EH (cell line): ENCODE measurements around the gene ADGRG1.
"Not testable (repeated sequence)": the region's sequence is repeated elsewhere in the genome, so short reads cannot be mapped to it uniquely, and the experiment has no call there.

Source experiments
- DNase-seq: peaks from one replicate; pipeline ENCODE4 v3.0.0-alpha.2; 2015; ENCODE audit warnings: low read depth

The ADGRG1 gene

DNA sequence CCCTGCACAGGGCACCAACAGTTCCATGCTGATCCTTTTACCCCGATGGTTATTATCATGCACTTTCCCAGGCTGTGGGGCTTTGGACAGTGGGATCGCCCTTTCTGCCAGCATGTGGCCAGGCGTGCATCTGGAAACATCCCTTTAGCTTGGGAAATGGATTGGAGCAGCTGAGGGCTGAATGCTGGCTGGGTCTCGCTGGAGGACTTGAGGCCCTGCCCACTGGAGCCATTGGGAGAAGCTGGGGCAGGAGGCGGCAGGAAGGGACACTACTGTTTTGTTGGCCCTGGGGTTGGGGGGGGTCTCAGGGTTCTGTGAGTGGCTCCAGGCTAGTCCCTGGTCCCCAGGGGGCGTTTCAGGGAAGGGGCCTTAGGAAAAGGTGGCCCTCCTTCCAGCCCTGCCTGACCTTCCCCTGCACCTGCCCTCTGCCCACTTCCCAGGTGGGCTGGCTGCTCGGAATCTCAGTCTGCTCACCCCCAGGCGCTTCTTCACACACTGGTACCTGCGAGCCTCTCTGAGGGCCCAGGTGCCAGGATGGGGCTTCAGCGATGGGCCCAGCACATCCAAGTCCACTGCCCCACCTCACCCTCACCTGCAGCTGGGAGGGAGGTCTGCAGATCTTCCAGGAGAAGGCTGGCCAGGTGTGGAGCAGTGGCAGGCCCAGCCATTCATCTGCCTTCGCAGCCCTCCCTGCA is 38.1 kb downstream of the ADGRG1 start:
- no peak for DNase-seq

DNA sequence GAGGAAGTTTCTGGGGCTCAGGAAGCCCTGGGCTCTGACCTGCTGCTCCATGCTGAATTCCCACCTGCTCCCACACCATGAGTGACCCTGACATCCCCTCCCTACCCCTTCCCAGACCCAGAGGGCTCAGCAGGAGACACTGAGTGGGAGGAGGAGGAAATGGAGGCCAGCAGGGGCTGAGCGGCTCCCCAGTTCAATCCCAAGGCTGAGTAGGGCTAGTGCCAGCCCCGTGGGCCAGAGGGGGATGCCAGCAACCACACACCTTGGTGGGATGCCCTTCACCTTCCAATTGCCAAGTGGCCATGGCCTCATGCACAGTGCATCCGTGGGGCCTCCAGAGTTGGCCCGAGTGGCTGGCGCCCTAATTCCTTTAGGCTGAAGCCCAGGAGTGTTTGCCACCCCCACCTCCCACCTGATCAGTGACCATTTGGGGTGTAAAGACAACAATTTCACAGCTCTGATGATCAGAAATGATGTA is 38.7 kb downstream of the ADGRG1 start:
- DNase-seq = no peak

DNA sequence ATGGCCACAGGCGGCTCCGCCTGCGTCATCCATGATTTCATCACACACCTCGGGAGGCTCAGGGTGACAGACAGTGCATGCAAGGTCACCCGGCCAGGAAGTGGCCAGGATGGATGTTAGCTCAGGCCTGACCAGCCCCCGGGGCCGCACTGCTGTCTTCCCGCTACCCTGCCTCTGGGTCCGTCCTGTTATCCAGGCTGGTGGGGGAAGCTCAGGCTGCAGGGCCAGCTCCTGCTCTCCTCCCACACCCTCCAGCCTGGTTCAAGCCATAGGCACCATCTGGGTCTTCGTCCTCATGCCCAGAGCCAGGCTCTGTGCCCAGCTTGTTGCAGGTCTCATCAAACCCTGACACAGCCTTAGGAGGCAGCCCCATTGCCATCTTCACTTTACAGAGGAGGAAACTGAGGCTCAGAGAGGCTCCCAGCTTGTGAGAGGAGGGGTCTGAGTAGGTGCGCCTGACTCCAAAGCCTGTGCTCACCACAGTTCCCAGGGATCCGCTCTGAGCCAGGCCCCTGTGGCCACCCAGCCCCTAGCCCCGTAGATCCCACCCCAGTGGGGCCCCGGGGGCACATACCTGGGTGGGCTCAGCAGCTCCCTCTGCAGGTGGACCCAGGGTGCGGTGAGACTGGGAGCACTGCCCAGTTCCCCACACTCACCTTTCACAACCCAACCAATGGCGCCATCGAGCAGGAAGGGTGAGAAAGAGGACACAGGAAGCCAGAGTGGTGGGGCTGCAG is 39.3 kb downstream of the ADGRG1 start:
- peak; percentile 27 for DNase-seq

DNA sequence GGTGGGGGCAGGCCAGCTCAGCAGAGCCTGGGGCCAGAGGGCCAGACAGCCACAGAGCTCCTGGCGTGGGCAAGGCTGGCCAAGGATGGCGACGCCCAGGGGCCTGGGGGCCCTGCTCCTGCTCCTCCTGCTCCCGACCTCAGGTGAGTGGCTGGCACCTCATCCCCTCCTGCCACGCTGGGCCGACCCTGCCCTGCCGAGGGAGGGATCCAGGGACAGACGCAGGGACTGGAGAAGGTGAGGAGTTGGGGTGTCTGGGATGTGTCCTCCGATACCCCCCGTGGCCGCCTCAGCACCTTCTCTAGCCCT is 39.8 kb downstream of the ADGRG1 start, which contains the start of gene ADGRG3:
TSS of gene ADGRG3 (plus strand) at position 44 of the 309 bp plus-strand sequence. CDS start at position 86, 42 bp downstream.
- no peak for DNase-seq

DNA sequence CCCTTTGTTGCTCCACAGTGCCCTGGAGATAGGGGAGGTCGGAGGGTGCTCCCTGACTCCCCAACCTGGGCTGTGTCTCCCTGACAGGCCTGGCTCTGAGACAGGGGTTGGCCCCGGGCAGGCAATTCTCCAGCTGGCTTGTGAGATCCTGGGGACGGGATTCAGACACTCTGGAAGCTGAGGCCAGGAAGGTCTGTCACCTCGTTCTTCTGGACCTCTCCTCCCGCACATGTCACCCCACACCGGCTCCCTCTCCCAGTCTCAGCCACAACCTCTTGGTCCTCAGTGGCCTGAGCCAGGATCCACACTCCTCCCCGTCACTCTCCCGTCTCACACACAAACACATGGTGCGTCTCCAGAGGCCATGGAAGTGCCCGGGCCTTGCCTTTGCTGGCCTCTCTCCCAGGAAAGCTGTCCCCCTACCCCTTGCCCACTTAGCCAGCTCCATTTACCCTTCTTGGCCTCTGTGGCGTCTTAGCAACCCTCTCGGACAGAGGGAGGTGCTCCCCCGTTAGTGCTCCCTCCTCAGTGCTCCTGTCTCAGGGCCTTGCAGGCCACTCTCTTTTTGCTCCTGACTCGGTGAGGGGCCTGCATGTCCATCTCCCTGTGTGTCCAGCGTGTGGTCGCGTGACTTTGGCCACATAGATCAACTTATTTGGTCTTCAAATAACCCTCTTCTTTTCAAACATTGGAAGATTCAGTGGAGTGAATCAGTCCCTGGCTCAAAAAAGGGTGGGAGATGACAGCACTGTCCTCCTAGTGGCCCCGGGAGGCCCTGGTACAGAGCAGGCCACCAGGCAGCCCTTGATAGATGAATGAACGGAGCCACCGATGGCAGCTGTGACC is 40.4 kb downstream of the ADGRG1 start:
- DNase-seq = no peak

DNA sequence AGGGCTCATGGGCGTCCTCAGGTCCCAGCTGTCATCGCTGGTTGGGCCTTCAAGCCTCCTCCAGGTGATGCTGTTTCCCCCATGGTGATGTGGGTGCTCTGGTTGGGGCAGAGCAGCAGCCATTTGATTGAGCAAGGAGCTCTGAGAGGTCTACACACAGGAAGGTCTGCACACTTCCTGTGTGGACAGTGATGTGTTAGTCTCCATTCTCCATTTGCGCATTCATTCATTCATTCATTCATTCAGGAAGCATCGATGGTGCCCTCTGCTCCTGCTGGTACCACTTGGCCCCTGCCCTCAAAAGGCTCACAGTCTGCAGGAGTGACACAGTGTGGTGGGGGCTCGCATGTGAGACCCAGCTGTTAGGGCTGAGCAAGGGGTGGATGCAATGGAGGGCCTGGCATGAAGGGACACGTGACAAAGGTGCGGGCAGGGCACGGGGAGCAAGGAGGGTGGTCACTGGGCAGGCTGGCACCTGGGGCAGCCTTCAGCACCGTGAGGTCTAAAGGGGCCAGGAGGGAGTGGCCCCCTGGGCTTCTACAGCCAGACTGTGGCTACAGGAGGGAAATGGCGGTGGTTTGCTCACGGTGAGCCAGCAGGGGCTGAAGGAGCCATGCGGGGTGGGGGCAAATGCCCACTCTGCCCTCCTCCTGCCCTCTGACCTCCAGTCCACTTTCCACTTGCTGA is 41.2 kb downstream of the ADGRG1 start:
- no peak for DNase-seq

DNA sequence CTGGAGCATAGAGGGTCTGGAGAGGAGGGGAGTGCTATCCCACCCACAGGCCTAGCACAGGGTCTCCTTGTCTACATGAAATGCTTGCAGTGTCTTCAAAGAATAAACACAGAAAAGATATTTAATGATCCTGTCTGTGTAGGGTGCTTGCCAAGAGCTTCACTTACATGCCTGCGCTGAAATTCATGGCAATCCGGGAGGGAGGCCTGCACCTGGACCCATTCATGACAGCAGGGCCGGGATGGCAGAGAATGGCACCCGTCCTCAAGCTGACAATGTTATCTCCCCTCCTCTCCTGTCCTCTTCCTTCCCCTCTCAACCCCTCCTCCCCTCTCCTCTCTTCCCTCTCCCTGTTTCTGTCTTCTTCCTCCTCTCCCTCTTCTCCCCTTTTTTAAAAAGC is 41.8 kb downstream of the ADGRG1 start:
- DNase-seq = no peak

DNA sequence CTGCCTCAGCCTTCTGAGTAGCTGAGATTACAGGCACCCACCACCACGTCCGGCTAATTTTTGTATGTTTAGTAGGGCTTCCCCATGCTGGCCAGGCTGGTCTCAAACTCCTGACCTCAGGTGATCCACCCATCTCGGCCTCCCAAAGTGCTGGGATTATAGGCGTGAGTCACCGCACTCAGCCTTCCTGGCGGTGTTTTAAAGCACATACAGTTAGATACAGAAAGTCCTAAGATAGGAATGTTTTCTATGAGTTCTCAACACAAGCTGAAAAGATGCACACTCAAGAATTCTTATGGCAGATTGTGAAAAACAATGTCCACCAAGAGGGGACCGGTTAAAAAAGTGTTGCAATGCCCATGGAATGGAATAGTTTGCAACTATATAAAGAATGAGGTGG is 43.0 kb downstream of the ADGRG1 start:
- DNase-seq = not testable (repeated sequence)

DNA sequence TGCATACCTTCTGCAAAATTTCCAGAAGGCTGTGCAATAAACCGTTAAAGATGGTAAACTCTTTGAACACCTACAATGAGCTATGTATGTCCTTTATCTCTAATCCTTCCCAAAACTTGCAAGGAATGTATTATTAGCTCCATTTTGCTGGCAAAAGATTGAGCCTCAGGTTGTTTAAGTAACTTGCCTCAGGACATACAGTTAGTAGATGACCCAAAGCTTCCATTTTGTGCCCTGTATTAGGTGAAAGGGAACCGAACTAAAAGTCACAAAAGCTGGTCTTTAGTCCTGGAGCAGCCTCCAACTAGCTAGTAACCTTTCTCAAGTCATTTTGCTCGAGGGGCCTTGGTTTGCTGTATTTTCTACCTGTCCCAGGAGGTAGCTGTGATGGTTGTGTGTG is 44.0 kb downstream of the ADGRG1 start:
- DNase-seq = no peak

DNA sequence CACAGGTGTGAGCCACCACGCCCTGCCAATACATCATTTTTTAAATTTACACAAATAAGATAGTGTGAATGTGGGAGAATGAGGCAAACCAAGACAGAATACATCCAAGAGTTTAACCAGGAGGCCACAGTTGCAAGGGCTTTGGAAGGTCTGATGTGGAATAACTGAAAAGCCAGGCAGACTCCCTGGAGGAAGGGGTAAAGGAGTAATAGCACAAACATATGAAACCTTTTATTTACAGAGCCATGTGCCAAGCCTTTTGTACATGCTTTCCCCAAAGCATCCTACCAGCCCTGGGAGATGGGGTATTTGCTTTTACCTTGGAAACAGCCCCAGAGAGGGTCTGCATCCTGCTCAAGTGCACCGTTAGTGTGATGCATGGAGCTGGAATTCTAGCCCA is 44.4 kb downstream of the ADGRG1 start:
- DNase-seq = no peak

DNA sequence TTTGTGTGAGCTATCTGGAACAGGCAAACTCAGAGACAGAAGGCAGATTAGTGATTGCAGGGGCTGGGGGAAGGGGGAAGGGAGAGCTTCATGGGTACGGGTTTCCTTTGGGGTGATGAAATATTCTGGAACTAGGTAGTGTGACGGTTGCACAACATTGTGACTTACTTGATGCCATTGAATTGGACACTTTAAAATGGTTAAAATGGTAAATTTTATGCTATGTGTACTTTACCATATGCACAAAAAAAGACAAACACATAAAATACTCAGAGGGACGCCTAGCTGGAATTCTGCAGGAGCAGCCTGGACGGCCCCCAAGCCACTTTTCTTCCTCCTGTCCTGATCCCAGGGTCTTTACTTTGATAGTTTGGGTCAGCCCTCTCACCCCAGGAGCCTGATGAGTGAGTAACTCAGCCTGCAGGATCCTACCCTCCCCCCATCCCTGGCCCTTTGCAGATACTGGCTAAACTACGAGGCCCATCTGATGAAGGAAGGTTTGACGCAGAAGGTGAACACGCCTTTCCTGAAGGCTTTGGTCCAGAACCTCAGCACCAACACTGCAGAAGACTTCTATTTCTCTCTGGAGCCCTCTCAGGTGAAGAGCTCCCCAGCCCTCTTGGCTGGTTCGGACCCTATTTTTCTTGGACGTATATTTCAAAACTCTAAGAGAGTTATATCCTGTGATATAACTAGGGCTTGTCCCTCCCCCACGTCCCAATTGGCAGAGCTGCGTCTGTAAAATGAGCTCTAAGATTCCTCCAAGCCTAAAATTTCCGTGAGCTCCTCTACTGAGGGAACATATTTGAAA is 47.5 kb downstream of the ADGRG1 start:
- DNase-seq = no peak

DNA sequence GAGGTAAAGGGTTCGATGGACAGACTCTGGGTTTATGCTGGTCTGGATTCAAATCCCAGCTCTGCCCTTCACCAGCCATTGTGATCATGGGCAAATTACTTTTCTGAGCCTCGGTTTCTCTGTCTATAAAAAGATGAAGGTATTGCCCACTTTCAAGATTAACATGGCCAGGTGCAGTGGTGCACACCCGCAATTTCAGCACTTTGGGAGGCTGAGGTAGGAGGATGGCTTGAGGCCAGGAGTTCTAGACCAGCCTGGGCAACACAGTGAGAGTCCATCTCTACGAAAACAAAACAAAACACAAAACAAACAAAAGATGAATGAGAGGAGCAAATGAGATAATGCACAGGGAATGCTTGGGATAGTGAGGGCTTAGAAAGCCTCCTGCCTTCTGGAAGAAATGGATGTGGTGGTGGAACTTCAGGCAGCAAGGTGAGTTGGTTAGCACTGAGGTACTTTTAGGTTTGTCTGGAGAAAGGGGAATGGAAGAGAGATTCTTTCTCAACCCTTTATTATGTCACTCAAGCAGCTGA is 48.2 kb downstream of the ADGRG1 start:
- DNase-seq = no peak

DNA sequence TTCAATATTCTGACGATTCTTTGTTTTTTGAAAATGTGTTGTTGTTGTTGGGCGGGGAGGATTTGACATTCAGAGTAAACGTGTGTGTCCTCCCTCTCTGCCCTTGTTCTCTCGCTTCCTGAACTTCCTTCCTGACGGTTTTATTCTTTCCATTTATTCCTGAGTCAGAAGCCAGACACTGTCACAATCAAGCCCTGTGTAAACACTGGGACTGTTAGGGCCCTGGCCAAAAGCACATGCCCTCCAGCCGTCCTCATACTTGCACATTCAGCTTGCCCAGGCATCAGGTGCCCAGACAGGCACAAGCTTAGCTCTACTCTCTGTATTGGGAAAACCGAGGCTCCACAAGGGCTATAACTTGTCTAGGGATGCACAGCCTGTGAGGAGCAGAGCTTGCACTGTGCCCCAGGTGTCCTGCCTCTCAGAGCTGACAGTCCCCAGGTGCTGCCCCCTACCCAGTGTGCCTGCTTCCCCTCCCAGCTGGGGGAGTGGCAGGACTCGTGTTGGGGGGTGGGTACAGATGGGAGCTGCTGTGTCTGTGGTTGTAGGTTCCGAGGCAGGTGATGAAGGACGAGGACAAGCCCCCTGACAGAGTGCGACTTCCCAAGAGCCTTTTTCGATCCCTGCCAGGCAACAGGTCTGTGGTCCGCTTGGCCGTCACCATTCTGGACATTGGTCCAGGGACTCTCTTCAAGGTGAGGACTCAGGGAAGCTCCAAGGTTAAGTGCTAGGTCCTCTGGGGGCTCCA is 49.4 kb downstream of the ADGRG1 start:
- DNase-seq = peak; percentile 9

DNA sequence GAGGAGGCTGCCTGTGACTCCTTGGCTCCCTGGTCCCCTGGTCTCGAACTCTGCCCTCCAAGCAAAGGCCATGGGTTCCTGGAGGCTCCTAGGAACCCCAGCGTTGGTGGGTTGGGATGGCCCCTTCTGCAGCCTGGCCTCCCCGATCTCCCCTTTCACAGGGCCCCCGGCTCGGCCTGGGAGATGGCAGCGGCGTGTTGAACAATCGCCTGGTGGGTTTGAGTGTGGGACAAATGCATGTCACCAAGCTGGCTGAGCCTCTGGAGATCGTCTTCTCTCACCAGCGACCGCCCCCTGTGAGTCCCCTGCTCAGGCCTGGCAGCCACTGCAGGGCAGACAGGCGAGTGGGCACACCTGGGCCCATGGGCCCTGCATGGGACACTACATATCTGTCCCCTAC is 50.6 kb downstream of the ADGRG1 start:
- no peak for DNase-seq

DNA sequence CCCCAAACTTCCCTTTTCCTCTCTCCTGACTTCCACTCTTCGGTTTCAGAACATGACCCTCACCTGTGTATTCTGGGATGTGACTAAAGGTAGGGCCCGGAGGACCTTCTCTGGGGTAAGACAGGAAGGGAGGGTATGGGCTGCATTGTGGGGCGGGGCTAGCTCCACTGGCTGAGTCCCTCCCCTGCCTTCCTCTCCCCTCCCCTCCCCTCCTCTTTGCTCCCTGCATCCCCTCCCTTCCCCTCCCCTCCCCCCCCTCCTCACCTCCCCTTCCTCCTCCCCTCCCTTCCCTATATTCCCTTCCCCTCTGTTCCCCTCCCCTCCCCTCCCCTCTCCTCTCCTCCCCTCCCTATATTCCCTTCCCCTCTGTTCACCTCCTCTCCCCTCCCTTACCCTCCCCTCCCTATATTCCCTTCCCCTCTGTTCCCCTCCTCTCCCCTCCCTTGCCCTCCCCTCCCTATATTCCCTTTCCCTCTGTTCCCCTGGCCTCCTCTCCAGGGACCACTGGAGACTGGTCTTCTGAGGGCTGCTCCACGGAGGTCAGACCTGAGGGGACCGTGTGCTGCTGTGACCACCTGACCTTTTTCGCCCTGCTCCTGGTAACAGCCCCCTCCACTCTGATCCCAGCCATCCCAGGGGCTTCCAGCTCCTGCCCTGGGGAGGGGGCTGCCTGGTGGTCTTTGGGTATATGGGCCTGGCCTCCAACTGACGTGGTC is 51.5 kb downstream of the ADGRG1 start:
- DNase-seq = no peak

DNA sequence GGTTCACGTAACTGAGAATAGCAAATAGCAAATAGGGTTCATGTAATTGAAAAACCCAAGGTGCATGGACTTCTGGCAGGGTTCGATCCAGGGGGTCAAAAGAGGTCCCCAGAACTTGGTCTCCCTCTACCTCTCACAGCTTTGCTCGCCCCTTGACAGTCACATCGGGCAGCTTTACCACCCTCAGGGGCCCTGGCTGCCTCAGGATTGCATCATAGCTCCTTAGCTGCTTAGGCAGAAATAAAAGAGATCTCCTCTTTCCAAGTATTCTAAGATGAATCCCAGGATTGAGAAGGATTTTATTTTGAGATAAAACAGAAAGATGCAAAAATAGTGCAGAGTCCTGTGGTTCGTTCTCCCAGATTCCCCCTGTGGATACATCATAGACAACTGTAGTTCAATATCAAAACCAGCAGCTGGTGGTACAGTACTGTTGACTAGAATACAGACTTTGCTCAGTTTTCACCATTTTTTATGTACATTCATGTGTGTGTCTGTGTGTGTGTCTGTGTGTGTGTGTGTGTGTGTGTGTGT is 52.5 kb downstream of the ADGRG1 start:
- no peak for DNase-seq

DNA sequence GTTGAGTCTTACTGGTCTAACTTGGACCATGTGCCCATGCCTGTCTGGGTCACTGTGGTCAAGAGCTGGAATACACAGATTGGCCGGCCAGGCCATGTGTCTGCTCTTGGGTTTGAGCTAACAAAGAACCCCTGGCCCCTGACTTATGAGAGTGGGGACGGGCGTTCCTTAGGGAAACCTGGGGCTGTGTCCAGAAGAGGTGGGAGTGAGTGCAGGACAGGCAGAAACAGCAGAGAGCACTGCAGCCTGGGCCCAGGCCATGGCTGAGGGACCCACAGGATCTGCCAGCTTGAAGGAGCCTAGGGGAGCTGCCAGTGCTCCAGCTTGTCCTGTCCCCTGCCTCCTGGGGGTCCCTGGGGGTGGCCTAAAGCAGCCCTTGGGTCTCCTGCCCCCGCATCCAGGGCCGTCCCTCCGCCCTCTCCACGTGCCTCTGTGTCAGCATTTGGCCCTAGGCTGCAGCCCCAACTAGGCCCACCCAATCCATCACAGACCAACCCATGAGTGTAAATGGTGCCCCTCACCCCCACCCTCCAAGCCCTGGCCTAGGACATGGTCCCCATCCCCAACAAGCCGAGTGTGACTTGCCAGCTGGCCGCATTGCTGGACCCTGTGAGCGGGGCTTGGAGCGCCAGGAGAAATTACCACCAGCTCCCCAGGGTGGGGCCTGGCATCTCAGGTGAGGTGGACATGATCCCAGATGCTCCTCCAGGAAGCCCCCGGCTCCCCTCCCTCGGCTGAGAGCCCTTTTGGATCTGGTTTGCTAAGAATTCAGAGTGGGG is 53.7 kb downstream of the ADGRG1 start:
- DNase-seq = no peak

DNA sequence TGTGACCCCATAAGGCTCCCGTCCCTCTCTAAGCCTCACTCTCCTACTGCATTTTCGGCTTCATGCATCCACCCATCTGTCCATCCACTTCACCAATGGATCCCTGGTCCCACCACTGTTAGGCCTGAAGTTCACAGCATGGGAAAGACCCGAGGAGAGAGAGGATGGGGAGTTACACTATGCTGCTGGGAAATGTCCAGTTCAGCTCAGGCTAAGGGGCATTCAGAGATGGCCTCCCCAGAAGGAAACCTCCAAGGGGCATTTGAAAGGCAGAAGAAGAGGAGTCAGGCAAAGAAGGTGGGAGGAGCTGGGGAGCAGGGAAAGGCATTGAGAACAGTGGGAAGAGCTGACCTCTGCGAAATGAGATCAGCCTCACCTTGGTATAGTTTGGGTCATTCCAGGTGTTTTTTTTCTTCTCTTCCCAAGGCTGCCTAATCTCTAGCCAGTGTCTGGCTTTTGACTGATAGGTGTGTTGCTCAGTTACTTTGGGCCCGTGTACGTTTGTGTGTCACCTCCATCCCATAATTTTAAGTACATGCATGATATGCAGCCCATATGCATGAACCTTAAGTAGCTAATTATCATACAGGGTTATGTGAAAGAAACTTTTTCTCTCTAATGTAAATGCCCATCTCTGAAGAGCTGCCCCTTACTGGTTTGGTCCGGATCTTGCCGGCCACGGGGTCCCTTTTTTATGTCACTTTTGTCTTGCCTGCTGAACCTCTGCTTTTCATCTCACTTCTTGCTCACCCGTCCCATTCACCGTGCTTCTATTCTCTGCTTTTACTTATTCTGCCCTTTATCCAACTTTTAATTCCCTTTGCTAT is 54.6 kb downstream of the ADGRG1 start:
- DNase-seq = no peak
